Uterus (tissue), 4 donors: ENCODE data around the gene WIPI1. TPM values are rescaled to one million over a fixed set of nuclear protein-coding genes. Genes with fewer than 3 reads are reported as not detected.

Experiments used
- DNase-seq, 2 donors: peaks; one replicate each; pipeline ENCODE4 v3.0.0-alpha.2; 2019 to 2020
- H3K27ac ChIP-seq, 2 donors: fragments of 200-600 bp; sonication (generic); 1 replicate in 1 of 2; 2 replicates in 1 of 2; pipeline ENCODE4 v1.5.1; 2016 to 2018
- H3K27me3 ChIP-seq, 2 donors: fragments of 200-600 bp; sonication (generic); one replicate each; pipeline ENCODE4 v1.5.1; 2018 to 2019; ENCODE audit warnings: control low read depth in 1 of 2
- H3K36me3 ChIP-seq, 2 donors: fragments of 200-600 bp; sonication (generic); one replicate each; pipeline ENCODE4 v1.5.1; 2019; ENCODE audit warnings: control low read depth in 1 of 2
- H3K4me1 ChIP-seq, 2 donors: fragments of 200-600 bp; sonication (generic); one replicate each; pipeline ENCODE4 v1.5.1; 2018 to 2019; ENCODE audit warnings: control low read depth in 1 of 2
- H3K4me3 ChIP-seq, 2 donors: fragments of 200-600 bp; sonication (generic); 1 replicate in 1 of 2; 2 replicates in 1 of 2; pipeline ENCODE4 v1.5.1; 2018 to 2019; ENCODE audit warnings: mild to moderate bottlenecking in 1 of 2
- H3K9me3 ChIP-seq, 2 donors: fragments of 200-600 bp; sonication (generic); one replicate each; pipeline ENCODE4 v1.5.1; 2019; ENCODE audit warnings: control low read depth in 1 of 2
- CTCF ChIP-seq, 4 experiments: fragments of 200-600 bp in 2 of 4; fragments of 450-650 bp in 2 of 4; sonication (generic) in 2 of 4; IDR thresholded peaks; one replicate each; pipeline ENCODE4 v1.5.1; 2016 to 2019; ENCODE audit warnings: antibody characterized with exemption in 4 of 4, mild to moderate bottlenecking in 2 of 4, moderate library complexity in 1 of 4
- POLR2A ChIP-seq, 2 donors: fragments of 450-650 bp; IDR thresholded peaks; one replicate each; pipeline ENCODE4 v1.6.1; 2016; ENCODE audit warnings: antibody characterized with exemption in 2 of 2, mild to moderate bottlenecking in 1 of 2, moderate library complexity in 1 of 2
- intact Hi-C: fragments of 100-400 bp; cut with DNase I; formaldehyde crosslinking; loops from one replicate; pipeline ENCODE4 v1.15.1; 2023; ENCODE audit warnings: low total_unique reads
- total RNA-seq, 4 donors: library from RNA; depleted of rRNA in 3 of 4; stranded (reverse); fragments of >200 nt in 3 of 4; gene quantifications; one replicate each; pipeline versions ENCODE4 v1.1.0 to v1.2.4, GENCODE V29; 2014 to 2023
- donor health status: DM: yes; HTN: yes; CAD: no.

The WIPI1 gene
- total RNA-seq, 4 donors from 2014 or later: 7.9 to 40.7 (median 27.9) TPM

- intact Hi-C loops: no loop called here
- peaks cover 0 to 6% of the 10 kb centered on the region in 2 donors for H3K4me1 ChIP-seq
Measured at GRCh38 chr17:68403122-68403521, 54.2 kb downstream of the WIPI1 start.

GRCh38 chr17:68401288-68401687 lies 56.0 kb downstream of the WIPI1 start:
- Histone ChIP-seq H3K4me3 (no peak overlapping the region), H3K27ac (no peak overlapping the region), H3K9me3 (no peaks in the 10 kb centered on the region), H3K4me1 (peaks cover 0 to 6% of the 10 kb centered on the region in 2 donors), H3K36me3 (no peaks in the 10 kb centered on the region), H3K27me3 (no peaks in the 10 kb centered on the region)
- intact Hi-C loops: no loop called here
- no peak for DNase-seq
- TF ChIP-seq CTCF (IDR thresholded peaks at IDR 0.05) (no peak), POLR2A (IDR thresholded peaks at IDR 0.05) (no peak)

More at GRCh38 chr17:68403122-68403521, 54.2 kb downstream of the WIPI1 start:
- Histone ChIP-seq H3K9me3 (no peaks in the 10 kb centered on the region), H3K27me3 (no peaks in the 10 kb centered on the region), H3K36me3 (no peaks in the 10 kb centered on the region), H3K27ac (no peak overlapping the region), H3K4me3 (no peak overlapping the region)
- no peak for DNase-seq
- TF ChIP-seq POLR2A (IDR thresholded peaks at IDR 0.05): no peak
- TF ChIP-seq CTCF (IDR thresholded peaks at IDR 0.05): no peak

GRCh38 chr17:68400404-68400735 lies 56.9 kb downstream of the WIPI1 start:
- no peak overlapping the region for H3K4me3 ChIP-seq
- DNase-seq: no peak
- no peak for TF ChIP-seq CTCF (IDR thresholded peaks at IDR 0.05)
- TF ChIP-seq POLR2A (IDR thresholded peaks at IDR 0.05): no peak
- no peaks in the 10 kb centered on the region for H3K9me3 ChIP-seq
- H3K27me3 ChIP-seq: no peaks in the 10 kb centered on the region
- H3K36me3 ChIP-seq: no peaks in the 10 kb centered on the region
- intact Hi-C loops: no loop called here
- peaks cover 0 to 6% of the 10 kb centered on the region in 2 donors for H3K4me1 ChIP-seq
- H3K27ac ChIP-seq: peak overlapping the region; percentile 72 to 79

- peaks cover 0 to 6% of the 10 kb centered on the region in 2 donors for H3K4me1 ChIP-seq
- no peaks in the 10 kb centered on the region for H3K27me3 ChIP-seq
- TF ChIP-seq POLR2A (IDR thresholded peaks at IDR 0.05): no peak
- TF ChIP-seq CTCF (IDR thresholded peaks at IDR 0.05): no peak
- H3K27ac ChIP-seq: peak overlapping the region; percentile 72 to 79
- H3K36me3 ChIP-seq: no peaks in the 10 kb centered on the region
- no peak for DNase-seq
- no peak overlapping the region for H3K4me3 ChIP-seq
- no peaks in the 10 kb centered on the region for H3K9me3 ChIP-seq
- intact Hi-C loops: no loop called here
Measured at GRCh38 chr17:68399638-68400403, 57.5 kb downstream of the WIPI1 start.

- Histone ChIP-seq H3K9me3 (no peaks in the 10 kb centered on the region), H3K27ac (peak overlapping the region; percentile 72 to 79), H3K4me3 (no peak overlapping the region), H3K4me1 (peaks cover 0 to 6% of the 10 kb centered on the region in 2 donors), H3K36me3 (no peaks in the 10 kb centered on the region), H3K27me3 (no peaks in the 10 kb centered on the region)
- TF ChIP-seq CTCF (IDR thresholded peaks at IDR 0.05) (peak; percentile 66 to 77 (median 76)), POLR2A (IDR thresholded peaks at IDR 0.05) (no peak)
- DNase-seq: peak; percentile 58 to 74
- intact Hi-C loops: no loop called here
Measured at GRCh38 chr17:68398691-68399637, 58.3 kb downstream of the WIPI1 start.
